C4-2B (cell line): ENCODE measurements around the gene RNF215.

Experiments
- ZFX ChIP-seq: fragments of 450-650 bp; IDR thresholded peaks from 2 replicates; pipeline ENCODE4 v1.6.1; 2017
- TF ChIP-seq, protein P1 (sequence below): fragments of 450-650 bp; conservative IDR thresholded peaks from 2 replicates; pipeline ENCODE4 v1.5.1; 2017; ENCODE audit warnings: mild to moderate bottlenecking

- TF ChIP-seq, protein P1, sequence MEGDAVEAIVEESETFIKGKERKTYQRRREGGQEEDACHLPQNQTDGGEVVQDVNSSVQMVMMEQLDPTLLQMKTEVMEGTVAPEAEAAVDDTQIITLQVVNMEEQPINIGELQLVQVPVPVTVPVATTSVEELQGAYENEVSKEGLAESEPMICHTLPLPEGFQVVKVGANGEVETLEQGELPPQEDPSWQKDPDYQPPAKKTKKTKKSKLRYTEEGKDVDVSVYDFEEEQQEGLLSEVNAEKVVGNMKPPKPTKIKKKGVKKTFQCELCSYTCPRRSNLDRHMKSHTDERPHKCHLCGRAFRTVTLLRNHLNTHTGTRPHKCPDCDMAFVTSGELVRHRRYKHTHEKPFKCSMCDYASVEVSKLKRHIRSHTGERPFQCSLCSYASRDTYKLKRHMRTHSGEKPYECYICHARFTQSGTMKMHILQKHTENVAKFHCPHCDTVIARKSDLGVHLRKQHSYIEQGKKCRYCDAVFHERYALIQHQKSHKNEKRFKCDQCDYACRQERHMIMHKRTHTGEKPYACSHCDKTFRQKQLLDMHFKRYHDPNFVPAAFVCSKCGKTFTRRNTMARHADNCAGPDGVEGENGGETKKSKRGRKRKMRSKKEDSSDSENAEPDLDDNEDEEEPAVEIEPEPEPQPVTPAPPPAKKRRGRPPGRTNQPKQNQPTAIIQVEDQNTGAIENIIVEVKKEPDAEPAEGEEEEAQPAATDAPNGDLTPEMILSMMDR = no peak
- no peak for TF ChIP-seq ZFX
Measured at GRCh38 chr22:30408388-30409102, 21.3 kb upstream of the RNF215 start.
